ENCODE data around the gene PACRG. TPM values are rescaled to one million over a fixed set of nuclear protein-coding genes. Genes with fewer than 3 reads are reported as not detected.

Gene PACRG
- total and polyA plus RNA-seq, 2 of the 8 experiments (the other 6 are each of a cell fraction or from before 2014, with no cell fraction given), result 0.44 to 0.54 TPM

DNA sequence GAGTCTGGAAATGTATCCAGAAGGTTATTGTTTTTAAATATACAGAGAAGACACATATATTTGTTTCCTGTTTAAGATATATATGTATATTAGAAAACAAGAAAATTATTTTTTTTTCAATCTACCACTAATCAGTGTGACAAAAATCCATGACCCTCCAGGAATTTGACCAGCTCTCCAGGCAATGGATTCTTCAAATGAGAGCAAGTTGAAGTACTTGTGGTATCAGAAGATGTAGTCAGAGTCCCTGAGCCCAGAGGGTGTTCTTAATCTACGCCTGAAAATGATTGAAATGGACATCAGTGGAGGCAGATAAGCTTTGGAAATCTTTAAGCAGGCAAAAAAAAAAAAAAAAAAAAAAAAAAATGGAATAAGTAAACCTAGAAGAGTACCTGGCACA lies 500.3 kb downstream of the PACRG start (continued):
- TF ChIP-seq RBBP5 (IDR thresholded peaks at IDR 0.05; ENCODE audit: borderline replicate concordance, low read depth, low read length) (no peak), POLR2A (IDR thresholded peaks at IDR 0.05; ENCODE audit: control extremely low read depth in 1 of 2, low read depth in 2 of 2, low read length in 2 of 2) (no peak), KDM5A (IDR thresholded peaks at IDR 0.05; ENCODE audit: low read length) (no peak), ZNF274 (IDR thresholded peaks at IDR 0.05; ENCODE audit: borderline replicate concordance, extremely low read depth, low read length) (no peak), TEAD4 (IDR thresholded peaks at IDR 0.05; ENCODE audit: low read depth, low read length) (no peak)
- TF ChIP-seq, protein P1, sequence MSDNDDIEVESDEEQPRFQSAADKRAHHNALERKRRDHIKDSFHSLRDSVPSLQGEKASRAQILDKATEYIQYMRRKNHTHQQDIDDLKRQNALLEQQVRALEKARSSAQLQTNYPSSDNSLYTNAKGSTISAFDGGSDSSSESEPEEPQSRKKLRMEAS (IDR thresholded peaks at IDR 0.05), result no peak
